Upper lobe of left lung (tissue), 4 donors: ENCODE data around the gene FXYD5.

Experiments used
- EP300 ChIP-seq, 4 donors: sonication (generic); formaldehyde crosslinking; IDR thresholded peaks; one replicate each; pipeline ENCODE4 v1.5.1; 2017; ENCODE audit warnings: antibody characterized with exemption in 4 of 4, control low read depth in 2 of 4
- POLR2AphosphoS5 ChIP-seq, 2 donors: sonication (generic); formaldehyde crosslinking; IDR thresholded peaks; one replicate each; pipeline ENCODE4 v1.5.1; 2017; ENCODE audit warnings: antibody characterized with exemption in 2 of 2

DNA sequence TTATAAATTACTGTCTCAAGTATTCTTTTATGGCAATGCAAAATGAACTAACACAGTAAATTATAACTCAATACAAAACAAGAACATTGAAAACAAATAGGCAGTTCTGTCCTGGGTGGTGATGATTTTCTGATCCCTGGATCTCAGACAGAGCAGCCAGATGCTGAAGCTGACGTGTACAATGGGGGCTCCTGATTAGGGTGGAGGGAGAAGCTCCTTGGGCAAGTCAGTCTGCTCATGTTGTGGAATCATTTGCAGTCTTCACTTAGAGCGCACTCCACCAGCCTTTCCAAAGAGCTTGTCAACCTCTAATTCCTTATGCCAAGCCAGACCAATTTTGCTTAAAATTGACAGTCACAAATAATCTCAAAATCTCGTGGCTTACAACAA, 21.6 kb downstream of the FXYD5 start:
- TF ChIP-seq POLR2AphosphoS5 (IDR thresholded peaks at IDR 0.05) (no peak), EP300 (IDR thresholded peaks at IDR 0.05) (no peak)
